ENCODE data around the gene DAO.

Gene DAO

DNA sequence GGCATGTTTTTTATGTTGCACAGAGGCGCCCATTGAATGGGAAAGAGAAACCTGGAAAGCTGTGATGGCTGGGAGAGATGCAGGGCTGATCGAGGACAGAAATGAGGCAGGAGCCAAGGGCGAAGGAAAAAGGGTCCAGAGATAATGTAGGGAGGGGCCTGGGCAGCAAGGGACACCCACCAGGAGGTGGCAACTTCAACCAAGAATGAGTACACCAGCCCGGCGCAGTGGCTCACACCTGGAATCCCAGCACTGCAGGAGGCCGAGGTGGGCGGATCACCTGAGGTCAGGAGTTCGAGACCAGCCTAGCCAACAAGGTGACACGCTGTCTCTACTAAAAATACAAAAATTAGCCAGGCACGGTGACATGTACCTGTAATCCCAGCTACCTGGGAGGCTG is 26.5 kb upstream of the DAO start:
- TF ChIP-seq, protein P1, sequence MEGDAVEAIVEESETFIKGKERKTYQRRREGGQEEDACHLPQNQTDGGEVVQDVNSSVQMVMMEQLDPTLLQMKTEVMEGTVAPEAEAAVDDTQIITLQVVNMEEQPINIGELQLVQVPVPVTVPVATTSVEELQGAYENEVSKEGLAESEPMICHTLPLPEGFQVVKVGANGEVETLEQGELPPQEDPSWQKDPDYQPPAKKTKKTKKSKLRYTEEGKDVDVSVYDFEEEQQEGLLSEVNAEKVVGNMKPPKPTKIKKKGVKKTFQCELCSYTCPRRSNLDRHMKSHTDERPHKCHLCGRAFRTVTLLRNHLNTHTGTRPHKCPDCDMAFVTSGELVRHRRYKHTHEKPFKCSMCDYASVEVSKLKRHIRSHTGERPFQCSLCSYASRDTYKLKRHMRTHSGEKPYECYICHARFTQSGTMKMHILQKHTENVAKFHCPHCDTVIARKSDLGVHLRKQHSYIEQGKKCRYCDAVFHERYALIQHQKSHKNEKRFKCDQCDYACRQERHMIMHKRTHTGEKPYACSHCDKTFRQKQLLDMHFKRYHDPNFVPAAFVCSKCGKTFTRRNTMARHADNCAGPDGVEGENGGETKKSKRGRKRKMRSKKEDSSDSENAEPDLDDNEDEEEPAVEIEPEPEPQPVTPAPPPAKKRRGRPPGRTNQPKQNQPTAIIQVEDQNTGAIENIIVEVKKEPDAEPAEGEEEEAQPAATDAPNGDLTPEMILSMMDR (IDR thresholded peaks at IDR 0.05): no peak

DNA sequence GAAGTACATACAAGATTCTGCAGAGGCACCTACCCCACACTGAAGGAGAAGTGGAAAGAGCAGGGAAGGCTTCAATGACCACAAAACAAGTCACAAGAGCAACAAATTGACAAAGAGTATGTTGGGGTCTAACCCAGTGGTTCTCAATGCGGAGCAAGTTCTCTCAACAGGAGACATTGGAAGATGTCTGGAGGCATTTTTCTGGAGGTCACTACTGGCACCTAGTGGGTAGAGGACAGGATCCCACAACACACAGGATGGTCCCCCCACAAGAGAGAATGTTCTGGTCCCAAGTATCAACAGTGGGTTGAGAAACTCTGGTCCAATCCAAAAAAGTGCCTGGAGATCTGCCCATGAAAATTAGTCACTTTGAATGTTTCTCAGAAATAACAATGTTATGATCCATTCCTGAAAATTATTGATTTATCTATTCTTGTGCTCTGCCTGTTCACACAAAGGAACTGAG is 25.9 kb upstream of the DAO start:
- TF ChIP-seq, protein P1 (IDR thresholded peaks at IDR 0.05): no peak

DNA sequence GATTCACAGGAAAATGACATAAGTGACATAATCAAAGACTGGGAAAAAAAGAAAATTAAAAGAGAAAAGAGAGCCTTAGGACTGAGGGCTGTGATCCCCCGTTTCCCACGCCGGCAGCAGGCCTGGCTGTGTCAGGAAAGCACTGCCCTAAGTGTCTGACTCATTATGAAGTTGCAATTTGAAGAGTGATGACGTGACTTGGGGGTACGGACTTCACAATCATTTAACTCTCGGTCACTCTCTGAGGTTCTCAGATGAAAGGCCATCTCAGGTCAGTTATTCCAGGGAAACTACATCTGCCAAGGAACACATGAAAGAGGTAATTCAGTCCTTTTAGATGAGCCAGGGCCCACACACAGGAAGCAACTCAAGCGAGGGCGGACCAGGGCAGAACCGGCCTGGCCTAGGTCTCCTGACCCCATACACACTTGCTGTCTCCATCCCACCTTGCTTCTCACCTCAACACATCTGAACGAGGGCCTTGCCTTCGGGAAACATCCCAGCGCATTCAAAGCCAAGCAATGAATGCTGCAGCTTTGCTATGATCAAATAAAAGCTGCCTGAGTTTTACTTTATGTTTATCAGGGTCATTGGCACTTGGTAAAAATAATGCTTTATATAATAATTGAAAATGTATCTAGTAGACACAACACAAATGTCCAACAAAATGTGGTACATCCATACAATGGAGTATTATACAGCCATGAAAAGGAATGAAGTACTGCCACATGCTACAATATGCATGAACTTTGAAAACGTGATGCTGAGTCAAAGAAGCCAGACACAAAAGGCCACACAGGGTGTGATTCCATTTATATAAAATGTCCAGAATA is 25.2 kb upstream of the DAO start:
- TF ChIP-seq, protein P1 (IDR thresholded peaks at IDR 0.05): no peak

DNA sequence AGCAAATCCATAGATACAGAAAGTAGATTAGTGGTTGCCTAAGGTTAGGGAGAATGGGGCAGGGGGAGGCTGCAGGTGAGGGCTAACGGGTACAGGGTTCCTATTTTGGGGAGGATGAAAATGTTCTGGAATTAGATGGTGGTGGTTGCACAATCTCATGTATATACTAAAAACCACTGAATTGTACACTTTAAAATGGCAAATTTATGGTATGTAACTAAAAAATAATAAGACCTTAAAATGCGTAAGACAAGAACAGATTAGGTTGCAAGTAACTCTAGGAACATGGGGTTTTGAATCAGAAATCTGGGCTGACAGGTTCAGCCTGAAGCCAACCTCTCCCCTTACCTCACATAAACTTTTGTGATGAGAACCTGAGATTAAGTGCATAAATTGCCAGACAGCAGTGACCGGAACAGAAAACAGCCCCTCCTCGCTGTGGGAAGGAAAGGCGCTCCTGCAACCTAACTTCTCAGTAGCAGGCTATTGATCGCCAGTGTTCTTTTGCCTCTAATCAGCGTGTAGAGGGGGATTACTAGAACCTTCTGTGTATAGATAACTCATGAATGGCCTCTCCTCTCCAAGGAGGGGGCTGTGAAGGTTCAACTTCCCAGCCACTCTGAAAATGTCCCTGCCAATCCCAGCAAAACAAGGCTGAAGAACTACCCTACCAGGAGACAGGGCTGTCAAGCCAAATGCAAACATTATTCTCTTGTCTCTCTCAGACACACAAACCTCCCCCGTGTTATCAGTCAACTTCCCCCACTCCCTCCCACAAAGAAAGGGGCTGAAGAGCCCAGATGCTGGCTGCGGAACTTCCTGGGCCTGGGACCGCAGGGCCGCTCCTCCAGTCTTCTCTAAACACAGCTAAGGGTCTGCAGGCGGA is 24.4 kb upstream of the DAO start:
- TF ChIP-seq, protein P1 (IDR thresholded peaks at IDR 0.05): no peak

DNA sequence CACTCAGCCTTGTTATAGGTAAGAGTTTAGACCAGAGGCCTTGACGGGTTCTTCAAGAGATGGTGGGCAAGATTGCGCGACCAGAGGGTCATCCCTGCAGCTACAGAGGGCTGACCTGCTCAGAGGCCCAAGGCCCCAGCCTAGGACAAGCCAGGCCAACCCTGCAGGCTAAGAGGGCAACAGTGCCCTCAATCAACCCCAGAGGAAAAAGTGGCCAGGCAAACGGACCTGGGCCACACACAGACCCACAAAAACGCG is 23.8 kb upstream of the DAO start:
- TF ChIP-seq, protein P1 (IDR thresholded peaks at IDR 0.05): no peak

DNA sequence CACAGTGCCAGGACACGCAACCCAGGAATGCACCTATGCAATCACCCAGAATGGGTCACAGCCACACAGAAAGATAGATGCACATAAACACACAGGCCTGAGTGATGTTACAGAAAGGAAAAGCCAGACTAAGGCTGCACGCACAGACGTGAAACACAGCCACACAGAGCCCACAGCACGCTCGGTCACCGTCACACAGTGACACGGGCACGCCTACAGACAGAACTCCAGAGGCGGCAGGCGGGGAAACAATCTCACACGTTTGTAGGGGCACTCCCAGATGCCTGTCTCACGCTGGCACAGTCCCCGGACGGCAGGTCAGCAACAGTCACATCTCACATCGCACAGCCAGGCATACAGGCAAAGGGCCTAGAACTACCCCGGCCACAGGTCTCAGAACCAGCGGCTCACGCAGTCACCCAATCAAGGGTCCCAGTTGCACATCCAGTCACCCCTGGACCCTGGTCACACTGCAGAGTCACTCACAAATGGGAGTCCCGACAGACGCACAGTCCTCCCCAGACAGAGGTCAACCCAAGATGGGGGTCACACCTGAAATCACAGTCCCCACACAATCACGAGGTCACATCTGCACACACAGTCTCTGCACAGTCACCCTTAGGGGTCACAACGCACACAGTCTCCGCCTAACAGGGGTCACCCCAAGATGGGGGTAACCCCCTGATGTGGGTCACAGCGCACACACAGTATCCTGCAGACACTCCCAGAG is 23.3 kb upstream of the DAO start:
- TF ChIP-seq, protein P1 (IDR thresholded peaks at IDR 0.05): no peak

DNA sequence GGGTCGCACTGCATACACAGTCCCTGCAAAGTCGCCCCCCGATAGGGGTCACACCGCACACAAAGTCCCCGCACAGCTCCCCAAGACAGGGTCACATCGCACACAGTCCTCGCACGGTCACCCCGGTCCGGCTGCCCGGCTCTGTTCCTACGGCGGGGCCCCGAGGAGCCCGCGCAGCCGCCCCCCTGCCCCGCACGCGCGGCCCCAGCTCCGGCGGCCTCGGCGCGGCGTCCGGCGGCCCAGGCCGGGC is 22.8 kb upstream of the DAO start:
- TF ChIP-seq, protein P1 (IDR thresholded peaks at IDR 0.05): no peak

Data from LNCAP (cell line).